SK-N-SH (cell line): ENCODE data around the gene PHACTR3.

Experiments
- CTCF ChIP-seq: fragments of 200-600 bp; sonication (generic); IDR thresholded peaks from 2 replicates; pipeline ENCODE4 v1.6.1; 2017; ENCODE audit warnings: antibody characterized with exemption, mild to moderate bottlenecking, moderate library complexity
- FOXJ3 ChIP-seq: sonication (generic); formaldehyde crosslinking; IDR thresholded peaks from 2 replicates; pipeline ENCODE4 v1.5.1; 2020; ENCODE audit warnings: mild to moderate bottlenecking, missing genetic modification reagents
- RAD21 ChIP-seq: IDR thresholded peaks from 2 replicates; pipeline ENCODE4 v1.6.1; 2012; ENCODE audit warnings: mild to moderate bottlenecking, low read length

DNA sequence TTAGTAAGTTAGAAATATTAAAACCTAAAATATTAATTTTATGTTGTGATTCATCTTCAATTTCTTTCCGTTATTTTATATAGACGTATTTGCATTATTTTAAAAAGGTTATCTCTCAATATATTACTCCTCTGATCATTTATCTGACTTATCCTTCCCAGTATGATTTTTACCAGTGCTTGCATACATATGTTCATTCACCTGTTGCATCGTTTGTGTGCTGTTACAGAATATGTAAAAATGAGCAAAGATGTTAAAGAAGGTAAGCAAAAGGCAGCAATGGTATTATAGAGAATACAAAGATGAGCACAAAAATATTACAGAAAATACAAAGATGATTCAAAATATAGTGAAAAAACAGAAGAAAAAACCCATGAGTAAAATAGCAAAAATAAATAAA lies 280.2 kb downstream of the PHACTR3 start:
- TF ChIP-seq FOXJ3 (CRISPR knock-in tag) (no peak), CTCF (no peak), RAD21 (no peak)
